Stimulated activated CD8-positive, alpha-beta memory T cell treated with anti-CD3 and anti-CD28 coated beads, Interleukin-12 subunit alpha, Interleukin-12 subunit beta, amount 100 ng/mL, for 4 hours (primary cell): ENCODE measurements around the gene SOX18.
A peak's percentile ranks its signal among the peaks of the same experiment; 100 is the strongest.

Experiments
- DNase-seq: peaks from one replicate; pipeline ENCODE4 v3.0.0-alpha.2; 2020; ENCODE audit warnings: low read depth

Gene SOX18

DNA sequence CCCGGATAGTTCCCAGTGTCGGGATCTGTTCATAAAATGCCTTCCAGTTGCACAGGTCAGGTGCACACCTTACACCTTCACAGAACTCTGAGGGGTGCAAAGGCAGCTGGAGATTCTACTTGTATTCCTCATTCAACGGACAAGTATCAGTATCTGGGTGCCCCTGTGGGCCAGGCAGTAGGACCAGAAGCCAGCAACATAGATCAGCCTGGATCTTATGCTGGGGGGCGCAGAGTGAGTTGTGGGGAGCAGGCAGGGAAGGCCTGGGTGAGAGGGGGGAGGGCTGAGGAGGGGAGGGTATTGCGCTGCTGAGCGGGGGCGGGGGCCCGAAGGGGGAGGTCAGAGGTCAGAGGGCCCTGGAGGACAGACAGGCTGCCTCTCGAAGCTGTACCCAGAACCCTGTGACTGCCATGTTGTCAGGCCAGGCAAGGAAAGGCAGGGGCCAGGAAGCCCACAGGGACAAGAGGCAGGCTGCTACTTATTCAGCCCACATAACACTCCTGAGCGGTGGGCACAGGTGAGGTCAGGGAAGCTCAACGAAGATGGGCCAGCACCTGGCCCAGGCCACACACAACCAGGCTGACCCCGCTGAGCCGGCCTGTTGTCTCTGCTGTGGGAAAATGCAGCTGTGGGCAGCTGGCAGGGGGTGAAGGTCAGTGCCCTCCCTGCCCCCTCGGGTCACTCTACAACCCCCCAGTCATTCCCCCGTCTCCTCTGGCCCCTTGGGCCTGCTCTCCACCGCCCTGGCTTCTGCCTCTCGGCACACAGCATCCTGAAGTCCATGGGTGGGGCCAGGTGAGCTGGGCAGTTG is 31.6 kb upstream of the SOX18 start:
- DNase-seq: no peak

DNA sequence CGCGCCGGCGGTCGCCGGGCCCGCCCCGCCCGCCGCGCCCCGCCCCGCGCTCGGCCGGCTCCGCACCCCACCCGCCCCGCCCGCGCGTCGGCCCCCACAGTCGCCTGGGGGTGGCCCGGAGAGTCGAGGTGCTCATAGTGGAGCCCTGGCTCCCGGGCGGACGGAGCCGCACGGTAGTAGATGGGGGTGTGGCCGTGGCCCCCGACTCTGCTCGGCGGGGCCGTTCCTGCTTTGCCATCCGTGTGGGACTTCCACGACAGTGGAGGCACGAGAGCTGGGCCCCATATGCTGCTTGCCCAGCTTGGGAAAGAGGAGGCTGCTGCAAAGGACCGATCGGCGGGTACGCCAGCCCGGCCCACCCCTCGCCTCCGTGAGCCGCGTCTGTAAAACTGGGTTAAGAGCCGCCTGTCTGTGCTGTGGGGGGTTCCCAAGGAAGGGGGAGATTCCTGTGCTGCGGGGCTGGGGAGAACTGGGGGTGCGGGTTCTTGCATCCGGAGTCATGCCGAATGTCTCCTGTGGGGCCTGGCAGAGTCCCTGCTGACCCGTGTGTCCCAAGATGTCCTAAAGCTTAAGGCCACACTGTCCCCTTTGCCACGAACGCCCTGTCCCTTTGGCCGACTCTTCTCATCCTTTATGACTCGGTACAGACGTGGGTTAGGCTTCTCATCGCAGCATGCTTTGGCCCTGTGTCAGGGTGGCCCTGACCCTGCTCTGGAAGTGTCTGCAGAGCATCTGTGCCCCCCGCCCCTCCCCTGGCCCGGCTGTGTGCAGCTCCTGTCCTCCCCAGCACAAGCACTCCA is 30.8 kb upstream of the SOX18 start, which contains the start of gene OPRL1:
TSS of gene OPRL1 (plus strand) at position 70 of the 800 bp plus-strand sequence. CDS start 12,639 bp downstream, outside the sequence.
- DNase-seq: no peak

DNA sequence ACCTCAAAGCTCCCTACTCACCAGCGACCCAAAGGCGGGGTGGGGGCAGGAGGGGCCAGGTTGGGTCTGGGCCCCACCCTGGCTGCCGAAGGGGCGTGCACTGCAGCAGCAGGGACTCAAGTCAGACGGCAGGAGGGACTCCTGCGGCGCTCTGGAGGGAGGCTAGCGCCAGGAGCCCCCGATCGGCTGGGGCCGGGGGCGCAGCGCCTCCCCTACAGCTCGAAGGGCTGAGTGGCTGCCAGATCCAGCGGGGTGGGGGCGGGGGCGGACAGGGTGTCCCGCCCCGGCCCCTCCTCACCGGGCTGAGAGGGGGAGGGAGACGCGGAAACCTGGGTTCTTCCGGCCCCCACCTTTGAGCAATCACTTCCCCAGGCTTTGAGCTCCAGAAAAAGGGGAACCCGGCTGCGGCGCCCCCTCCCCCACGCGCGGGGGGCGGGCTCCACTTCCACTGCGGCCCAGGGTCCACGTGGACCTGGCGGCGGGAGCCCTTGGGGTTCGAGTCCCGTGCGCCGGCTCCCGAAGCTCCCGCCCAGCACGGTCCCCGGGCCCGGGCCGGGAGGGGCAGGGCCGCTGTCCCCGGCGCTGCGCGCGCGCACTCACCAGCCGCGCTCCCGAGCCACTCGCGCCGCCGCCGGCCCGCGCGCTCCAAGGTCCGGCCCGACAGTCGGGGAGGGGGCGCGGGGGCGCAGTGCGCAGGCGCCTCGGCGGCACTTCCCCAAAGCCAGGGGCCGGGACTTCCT is 30.0 kb upstream of the SOX18 start, which contains the start of gene RGS19:
TSS of gene RGS19 (minus strand) at position 246 of the 740 bp plus-strand sequence. CDS start 2,632 bp downstream, outside the sequence.
- peak; percentile 62 for DNase-seq

DNA sequence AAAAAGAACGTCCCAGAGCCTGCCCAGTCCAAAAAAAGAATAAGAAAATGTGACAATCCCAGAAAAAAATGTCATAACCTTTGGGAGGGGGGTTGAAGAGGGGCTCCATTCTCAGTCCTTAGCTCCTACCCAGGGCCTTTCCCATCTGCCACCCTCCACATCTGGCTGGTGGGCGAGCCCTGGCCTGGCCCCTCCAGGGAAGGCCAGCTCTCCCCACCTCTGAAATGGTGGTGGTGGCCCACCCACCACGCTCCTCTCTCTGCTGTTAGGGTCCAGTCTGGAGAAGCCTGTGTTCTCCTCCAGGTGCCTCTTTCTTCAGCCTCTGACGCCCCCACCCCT is 29.5 kb upstream of the SOX18 start:
- no peak for DNase-seq

DNA sequence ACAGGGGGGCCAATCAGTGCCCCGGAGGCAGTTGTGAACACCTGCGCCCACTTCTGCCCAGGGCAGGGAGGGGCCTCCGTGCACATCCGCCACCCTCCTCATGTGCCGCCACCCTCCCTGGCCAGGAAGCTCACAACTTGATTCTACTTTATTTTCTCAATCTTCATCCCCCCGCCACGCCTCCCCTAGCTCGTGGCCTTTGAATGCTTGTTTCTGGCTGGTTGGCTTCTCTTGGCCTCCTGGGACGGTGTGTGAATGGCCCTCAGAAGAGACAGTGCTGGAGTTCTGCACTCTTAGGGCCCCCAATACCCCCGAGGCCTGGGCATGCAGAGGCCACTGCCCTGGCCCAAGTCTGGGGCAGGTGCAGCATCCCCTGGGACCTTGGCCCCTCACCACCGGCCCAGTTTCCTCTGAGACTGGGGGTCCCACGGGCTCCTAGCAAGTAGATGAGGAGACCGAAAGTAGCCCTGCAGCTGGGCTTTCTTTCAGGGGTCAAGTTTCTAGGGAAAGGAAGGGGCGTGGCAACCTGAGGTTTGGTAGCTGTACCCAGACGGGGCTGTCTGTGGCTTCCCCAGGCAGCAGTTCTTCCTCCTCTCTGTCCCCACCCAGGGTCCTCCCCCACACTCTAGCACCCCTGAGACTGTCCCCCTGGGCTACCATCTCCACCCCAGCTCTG is 28.6 kb upstream of the SOX18 start:
- no peak for DNase-seq

DNA sequence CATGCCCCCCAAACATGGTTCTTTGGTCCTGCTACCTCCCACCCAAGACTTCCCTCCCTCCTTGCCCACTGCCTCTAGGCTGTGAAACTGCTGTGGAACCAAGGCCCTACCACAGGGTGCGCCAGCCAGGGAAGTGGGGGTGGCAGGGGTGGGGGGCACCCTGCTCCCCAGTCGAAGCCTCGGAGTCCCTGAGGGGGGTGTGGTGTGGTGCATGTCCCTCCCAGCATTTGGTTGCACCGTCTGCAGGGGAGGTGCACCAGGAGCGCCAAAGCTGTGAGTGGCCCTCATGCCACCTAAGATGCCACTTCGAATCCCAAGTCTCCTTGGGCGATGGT is 28.1 kb upstream of the SOX18 start:
- no peak for DNase-seq

DNA sequence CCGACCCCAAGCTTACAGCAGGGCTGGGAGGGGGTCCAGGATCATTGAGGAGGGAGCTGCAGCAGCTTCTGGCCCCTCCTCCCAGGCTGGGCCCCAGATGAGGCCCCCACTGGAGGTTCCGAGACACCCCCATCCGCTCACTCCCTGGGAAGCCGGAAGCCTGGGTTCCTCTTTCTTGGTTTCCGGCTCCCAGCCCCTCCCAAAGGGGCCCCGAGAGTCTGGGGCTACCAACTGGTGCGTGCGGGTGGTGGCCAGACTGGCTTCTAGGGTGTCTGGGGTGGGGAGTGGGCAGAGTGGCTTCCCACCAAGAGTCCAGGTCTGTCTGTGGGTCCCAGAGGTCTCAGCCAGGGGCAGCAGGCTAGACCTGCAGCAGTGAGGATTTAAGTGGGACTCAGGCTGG is 27.7 kb upstream of the SOX18 start:
- no peak for DNase-seq

DNA sequence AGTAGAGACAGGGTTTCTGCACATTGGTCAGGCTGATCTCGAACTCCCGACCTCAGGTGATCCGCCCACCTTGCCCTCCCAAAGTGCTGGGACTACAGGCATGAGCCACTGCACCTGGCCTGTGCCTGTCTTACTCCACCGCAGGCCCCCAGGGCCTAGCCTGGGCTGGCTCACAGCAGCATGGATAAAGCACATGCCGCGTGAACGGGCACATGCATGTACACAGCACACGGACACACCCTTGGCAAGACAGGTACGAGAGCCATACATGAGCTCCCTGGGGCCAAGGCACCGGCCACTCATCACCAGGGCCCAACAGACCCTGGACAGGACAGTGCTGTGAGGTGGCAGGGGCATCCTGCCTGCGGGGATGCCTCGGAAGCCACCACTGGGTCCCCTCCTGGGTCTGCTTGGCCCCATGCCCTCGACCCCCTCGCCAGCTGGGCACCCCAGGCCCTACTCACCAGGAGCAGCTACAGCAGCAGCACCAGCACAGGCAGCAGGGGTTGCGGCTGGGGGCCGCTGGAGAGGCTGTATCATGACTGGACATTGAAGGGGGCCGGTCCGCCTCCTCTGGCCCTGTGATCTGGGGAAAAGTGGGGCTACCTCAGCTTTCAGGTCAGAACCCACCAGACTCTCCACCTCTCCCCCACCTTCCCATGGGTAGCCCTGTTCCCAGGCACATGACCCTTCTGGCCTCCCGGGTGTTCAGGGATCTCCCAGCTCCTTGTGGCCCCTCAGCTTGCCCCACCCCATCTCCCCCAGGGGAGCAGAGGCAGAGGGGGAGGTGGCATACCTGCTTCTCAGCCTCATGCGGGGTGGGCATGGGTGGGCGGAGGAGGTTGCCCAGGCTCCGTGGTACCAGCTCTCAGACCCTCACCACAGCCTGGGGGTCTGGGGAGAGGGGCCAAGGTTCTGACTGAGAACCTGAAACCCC is 26.9 kb upstream of the SOX18 start:
- no peak for DNase-seq

DNA sequence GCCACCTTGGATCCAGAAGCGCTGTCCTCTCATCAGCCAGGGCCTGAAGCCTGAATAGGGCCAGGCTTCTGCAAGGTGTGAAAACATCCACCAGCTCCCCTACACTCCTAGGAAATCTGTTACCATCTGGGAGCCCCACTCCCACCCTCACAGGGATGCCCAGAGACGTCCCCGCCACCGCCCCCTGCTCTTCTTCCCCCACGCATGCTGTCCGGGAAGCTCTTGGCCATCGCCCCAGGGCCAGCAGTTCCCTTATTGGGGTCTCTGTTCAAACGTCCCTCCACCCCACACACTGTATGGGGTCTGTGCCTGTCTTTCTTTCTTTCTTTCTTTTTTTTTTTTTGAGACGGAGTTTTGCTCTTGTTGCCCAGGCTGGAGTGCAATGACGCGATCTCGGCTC is 26.1 kb upstream of the SOX18 start:
- DNase-seq: no peak

DNA sequence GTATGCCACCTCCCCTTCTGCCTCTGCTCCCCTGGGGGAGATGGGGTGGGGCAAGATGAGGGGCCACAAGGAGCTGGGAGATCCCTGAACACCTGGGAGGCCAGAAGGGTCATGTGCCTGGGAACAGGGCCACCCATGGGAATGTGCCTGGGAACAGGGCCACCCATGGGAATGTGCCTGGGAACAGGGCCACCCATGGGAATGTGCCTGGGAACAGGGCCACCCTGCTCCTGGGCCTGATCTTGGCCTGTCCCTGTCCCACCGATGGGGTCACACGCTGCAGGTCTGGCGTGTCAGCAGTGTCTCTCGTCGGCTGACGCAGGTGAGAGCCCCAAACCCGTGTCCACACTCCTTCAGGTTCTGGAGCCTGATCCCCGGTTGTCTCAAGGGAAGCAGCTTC is 25.5 kb upstream of the SOX18 start:
- DNase-seq: no peak

DNA sequence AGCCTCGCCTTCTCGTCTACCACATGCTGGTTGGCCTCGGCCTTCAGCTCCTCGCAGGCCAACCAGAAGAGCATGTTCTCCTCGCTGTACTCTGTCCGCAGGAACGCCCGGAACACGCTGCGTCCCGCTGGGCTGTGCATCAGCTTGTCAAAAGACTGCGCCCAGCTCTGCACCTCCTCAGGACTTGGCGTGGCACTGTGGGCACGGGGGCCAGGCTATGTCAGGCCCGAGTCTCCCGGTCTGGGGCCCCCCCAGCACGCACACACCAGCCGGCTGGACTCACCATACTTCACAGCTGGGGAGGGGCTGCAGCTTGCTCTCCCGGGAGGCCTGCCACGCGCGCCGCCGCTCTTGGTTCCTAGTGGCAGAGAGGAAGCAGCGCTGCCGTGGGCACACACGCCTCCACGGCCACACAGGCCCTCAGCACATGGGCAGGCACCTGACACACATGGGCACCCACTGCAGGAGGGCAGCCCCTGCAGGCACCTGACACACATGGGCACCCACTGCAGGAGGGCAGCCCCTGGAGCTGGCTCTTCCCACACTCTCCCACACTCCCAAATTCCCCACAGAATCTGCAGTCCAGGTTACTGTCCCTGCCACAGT is 24.8 kb upstream of the SOX18 start:
- no peak for DNase-seq

DNA sequence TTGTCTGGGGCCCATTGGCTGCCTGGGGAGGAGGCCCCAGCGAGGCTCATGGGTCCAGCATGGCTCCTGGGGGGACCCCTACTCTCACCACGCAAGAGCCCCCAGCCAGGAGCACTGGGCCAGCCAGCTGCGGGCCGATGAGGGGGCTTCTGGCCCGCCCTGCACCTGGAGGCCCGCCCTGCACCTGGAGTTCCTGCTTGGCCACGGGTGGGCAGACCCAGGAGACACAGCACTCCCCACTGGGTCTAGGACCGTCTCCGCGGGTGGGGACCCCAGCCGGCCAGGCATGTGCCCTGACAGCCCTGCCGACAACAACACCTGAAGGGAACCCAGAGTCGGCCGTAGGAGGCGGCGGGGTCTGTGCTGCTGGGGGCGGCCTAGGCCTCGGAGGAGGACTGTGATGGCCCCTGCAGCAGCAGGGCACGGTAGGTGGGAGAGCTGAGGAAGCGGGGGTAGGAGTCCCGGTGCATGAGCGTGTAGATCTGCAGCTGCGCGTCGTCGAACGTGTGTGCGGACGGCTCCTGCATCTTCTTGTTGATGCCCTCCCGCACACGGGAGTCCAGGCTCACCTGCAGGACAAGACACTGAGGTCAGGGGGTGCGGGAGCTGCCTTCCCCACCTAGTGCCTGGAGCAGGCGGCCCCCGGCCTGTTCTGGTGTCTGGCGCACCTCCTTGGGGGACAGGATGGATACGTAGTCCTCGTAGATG is 24.2 kb upstream of the SOX18 start:
- DNase-seq: no peak

DNA sequence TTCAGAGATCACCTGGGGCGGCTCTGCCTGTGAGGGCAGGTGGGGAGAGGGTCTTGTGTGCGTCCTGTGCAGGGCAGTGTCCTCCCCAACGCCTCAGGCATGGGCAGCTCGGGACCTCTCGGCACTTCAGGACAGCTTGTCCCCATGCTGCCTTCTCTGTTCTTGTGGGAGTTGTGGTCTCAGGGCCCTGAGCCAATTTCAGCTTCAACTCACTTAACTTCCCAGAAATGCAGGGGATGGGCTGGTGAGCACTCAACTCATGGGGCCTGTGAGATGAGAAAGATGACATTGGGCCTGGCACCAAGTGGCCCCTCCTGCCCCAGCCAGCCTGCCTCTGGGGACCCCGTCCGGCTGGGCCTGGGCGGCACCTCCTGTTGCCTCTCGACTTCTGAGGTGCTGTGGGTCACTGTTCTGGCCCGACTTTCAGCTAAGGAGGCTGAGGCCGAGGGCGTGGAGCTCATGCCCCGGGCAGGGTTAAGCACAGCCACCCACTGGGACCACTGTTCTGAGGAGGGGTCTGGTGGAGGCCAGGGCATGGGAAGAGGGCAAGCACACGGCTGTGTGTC is 23.1 kb upstream of the SOX18 start:
- DNase-seq: no peak

DNA sequence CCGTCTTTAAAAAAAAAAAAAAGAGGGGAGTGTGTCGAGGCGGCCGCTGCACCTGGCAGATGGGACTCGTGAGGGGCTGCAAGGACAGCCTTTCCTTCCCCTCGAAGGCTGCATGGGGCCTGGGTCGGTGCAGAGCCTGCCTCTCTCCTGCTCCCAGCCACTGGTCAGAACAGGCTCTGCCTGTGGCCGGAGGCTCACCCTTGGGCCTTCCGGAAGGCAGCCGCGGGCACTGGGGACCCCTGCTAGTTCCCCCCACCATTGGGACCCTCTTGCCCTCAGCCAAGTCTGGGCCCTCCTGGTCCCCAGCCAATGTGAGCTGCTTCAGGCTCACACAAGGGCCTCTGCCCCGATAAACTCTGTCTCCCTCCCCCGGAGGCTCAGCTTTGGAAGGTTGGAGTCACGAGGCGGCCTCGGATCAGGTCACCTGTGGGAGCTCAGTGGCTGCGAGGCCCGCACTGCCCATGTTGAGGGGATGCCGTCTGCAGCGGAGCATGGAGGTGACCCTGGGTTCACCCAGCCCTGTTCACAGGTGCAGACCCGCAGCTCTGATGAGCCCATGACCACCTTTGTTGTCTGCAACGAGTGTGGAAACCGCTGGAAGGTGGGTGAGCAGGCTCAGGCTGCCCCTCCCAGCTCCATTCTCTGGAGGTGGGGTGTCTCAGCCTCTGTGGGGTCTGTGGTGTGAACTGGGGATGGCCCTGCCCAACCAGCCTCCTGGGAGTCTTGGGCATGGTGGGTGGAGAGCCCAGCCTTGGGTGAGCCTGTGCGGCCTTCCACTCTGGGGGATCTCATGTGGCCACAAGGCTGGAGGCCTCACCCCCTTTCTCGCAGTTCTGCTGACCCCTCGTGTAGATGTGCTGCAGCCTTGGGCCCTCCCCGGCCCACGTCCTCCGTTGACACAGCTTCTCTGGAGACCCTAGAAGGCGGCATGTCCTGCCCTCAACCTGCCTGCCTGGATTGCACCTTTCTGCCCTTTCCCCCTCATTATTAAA is 22.2 kb upstream of the SOX18 start:
- no peak for DNase-seq

DNA sequence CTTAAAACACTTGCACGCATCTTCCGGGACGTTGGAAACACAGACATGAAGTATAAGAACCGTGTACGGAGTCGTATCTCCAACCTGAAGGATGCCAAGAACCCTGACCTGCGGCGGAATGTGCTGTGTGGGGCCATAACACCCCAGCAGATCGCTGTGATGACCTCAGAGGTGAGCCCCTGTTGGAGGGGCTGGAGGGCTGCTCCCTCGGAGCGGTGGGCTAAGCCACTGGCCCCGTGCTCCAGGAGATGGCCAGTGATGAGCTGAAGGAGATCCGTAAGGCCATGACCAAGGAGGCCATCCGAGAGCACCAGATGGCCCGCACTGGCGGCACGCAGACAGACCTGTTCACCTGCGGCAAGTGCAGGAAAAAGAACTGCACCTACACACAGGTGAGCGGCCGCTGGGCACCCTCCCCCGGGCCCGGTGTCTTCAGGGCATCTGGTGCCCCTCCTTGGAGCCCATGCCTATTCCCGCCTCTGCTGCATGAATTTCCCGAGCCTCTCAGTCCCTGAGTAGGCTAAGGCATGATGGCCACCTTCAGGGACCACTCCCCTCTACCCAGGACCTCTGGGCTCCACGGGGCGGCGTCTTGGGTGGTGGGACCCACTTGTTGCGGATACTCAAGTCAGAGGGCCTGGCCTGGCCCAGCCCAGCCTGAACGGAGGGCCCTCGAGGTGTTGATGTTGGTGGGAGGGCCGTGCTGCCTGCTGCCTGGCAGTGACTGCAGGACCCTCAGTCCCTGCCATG is 21.0 kb upstream of the SOX18 start:
- DNase-seq: no peak

DNA sequence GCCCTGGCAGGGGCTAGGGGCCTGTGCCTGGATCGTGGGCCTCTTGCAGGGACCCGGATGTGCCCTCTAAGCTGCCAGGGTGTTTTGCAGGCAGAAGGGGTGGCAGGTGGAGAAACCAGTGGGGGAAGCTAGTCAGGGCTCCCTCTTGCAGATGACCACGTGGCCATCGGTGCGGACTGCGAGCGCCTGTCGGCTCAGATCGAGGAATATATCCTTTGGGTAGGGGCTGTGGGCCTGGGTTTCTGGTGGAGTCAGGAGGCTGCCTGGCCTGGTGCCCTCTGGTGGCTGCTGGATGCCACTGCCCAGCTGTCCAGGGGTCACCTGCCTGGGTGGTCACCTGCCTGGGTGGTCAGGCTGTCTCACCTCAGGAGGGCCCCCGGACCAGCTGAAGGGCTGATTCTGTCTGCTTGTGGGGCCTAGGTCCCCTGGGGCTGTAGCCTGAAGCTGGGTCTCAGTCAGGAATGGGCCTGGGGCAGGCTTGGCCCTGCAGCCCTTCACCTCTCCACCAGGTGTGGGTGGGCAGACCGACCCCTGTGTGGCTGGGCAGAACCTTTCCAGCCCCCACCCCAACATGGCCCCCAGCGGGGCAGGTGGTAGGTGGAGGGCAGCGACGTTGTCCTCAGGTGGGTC is 20.3 kb upstream of the SOX18 start:
- no peak for DNase-seq

DNA sequence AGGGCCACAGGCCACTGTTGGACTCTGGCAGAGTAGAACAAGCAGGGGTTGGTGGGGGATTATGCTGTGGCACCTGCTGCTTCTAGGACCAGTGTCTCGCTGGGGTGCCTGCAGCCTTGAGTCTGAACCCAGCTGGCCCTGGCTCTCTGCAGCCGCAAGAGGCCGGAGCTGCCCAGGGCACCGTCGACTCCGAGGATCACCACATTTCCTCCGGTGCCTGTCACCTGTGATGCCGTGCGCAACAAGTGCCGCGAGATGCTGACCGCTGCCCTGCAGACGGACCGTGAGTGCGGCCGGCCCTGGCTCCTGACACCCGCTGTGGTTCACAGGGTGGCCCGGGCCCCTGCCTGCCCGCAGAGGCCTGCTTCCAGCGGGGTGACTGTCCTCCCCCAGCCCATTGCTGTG is 19.8 kb upstream of the SOX18 start:
- DNase-seq: no peak
